Osteocyte (in vitro differentiated cells): ENCODE results near the gene CETP. TPM values are rescaled to one million over a fixed set of nuclear protein-coding genes. Genes with fewer than 3 reads are reported as not detected.

ENCODE experiments used
- DNase-seq: peaks from one replicate; pipeline ENCODE4 v3.0.0; 2021; ENCODE audit warnings: mixed read lengths; ENCODE audit not compliant: unreplicated experiment; ENCODE audit errors: extremely low spot score
- H3K27ac Mint-ChIP-seq: one replicate; pipeline ENCODE4 v1.8.0; 2021; ENCODE audit warnings: mild to moderate bottlenecking, mixed read lengths; ENCODE audit not compliant: unreplicated experiment
- H3K27me3 Mint-ChIP-seq: one replicate; pipeline ENCODE4 v1.8.0; 2021; ENCODE audit warnings: mixed read lengths; ENCODE audit not compliant: unreplicated experiment
- H3K36me3 Mint-ChIP-seq: one replicate; pipeline ENCODE4 v1.8.0; 2021; ENCODE audit warnings: mixed read lengths; ENCODE audit not compliant: unreplicated experiment
- H3K4me1 Mint-ChIP-seq: one replicate; pipeline ENCODE4 v1.8.0; 2021; ENCODE audit warnings: mixed read lengths; ENCODE audit not compliant: unreplicated experiment
- H3K4me3 Mint-ChIP-seq: one replicate; pipeline ENCODE4 v1.8.0; 2021; ENCODE audit warnings: mild to moderate bottlenecking, moderate library complexity, mixed read lengths; ENCODE audit not compliant: unreplicated experiment
- H3K9me3 Mint-ChIP-seq: one replicate; pipeline ENCODE4 v1.8.0; 2021; ENCODE audit warnings: mixed read lengths; ENCODE audit not compliant: unreplicated experiment
- CTCF ChIP-seq: fragments of 200-600 bp; sonication (generic); IDR thresholded peaks from 2 replicates; pipeline ENCODE4 v1.5.0; 2021; ENCODE audit warnings: antibody characterized with exemption, mild to moderate bottlenecking, moderate library complexity
- total RNA-seq: library from RNA; stranded (reverse); gene quantifications from 2 replicates; pipeline ENCODE4 v1.2.1, GENCODE V29; 2021

CETP gene
- total RNA-seq, 1 donor from 2014 or later = not detected

GRCh38 chr16:57013229-57013628, 51.5 kb downstream of the CETP start:
- no peak for DNase-seq
- Mint-ChIP-seq H3K4me1 (peaks cover 5% of the 10 kb centered on the region), H3K27me3 (no peaks in the 10 kb centered on the region), H3K9me3 (no peaks in the 10 kb centered on the region), H3K4me3 (no peak overlapping the region), H3K27ac (no peak overlapping the region), H3K36me3 (peaks cover 14% of the 10 kb centered on the region)
- no peak for TF ChIP-seq CTCF

GRCh38 chr16:57013902-57014301, 52.2 kb downstream of the CETP start:
- no peaks in the 10 kb centered on the region for H3K9me3 Mint-ChIP-seq
- TF ChIP-seq CTCF = no peak

GRCh38 chr16:57016301-57016700, 54.6 kb downstream of the CETP start:
- no peak for TF ChIP-seq CTCF
- DNase-seq = no peak
- Mint-ChIP-seq H3K27ac (no peak overlapping the region), H3K4me3 (no peak overlapping the region), H3K27me3 (no peaks in the 10 kb centered on the region), H3K9me3 (no peaks in the 10 kb centered on the region), H3K36me3 (peaks cover 28% of the 10 kb centered on the region), H3K4me1 (peaks cover 5% of the 10 kb centered on the region)

More at GRCh38 chr16:57013902-57014301, 52.2 kb downstream of the CETP start:
- peaks cover 5% of the 10 kb centered on the region for H3K4me1 Mint-ChIP-seq
- H3K27me3 Mint-ChIP-seq = no peaks in the 10 kb centered on the region
- H3K4me3 Mint-ChIP-seq = no peak overlapping the region
- no peak overlapping the region for H3K27ac Mint-ChIP-seq
- H3K36me3 Mint-ChIP-seq = peaks cover 16% of the 10 kb centered on the region
- no peak for DNase-seq

- peaks cover 31% of the 10 kb centered on the region for H3K36me3 Mint-ChIP-seq
- H3K9me3 Mint-ChIP-seq = no peaks in the 10 kb centered on the region
- DNase-seq = no peak
- H3K27me3 Mint-ChIP-seq = no peaks in the 10 kb centered on the region
- no peak for TF ChIP-seq CTCF
- H3K4me1 Mint-ChIP-seq = peaks cover 5% of the 10 kb centered on the region
- H3K4me3 Mint-ChIP-seq = no peak overlapping the region
- H3K27ac Mint-ChIP-seq = no peak overlapping the region
Observed at GRCh38 chr16:57016831-57017230, 55.1 kb downstream of the CETP start.

- H3K9me3 Mint-ChIP-seq = no peaks in the 10 kb centered on the region
- H3K4me3 Mint-ChIP-seq = no peak overlapping the region
- peaks cover 5% of the 10 kb centered on the region for H3K4me1 Mint-ChIP-seq
- H3K27me3 Mint-ChIP-seq = no peaks in the 10 kb centered on the region
- no peak overlapping the region for H3K27ac Mint-ChIP-seq
- H3K36me3 Mint-ChIP-seq = peaks cover 31% of the 10 kb centered on the region
- no peak for TF ChIP-seq CTCF
- DNase-seq = no peak
Observed at GRCh38 chr16:57017251-57017650, 55.5 kb downstream of the CETP start.
